CD14-positive monocyte (primary cell): ENCODE data around the gene MRTFB. TPM values are rescaled to one million over a fixed set of nuclear protein-coding genes. Genes with fewer than 3 reads are reported as not detected.

Experiments used
- DNase-seq, 3 donors: peaks; one replicate each; pipeline ENCODE4 v3.0.0-alpha.2; 2011 to 2022
- H2AFZ ChIP-seq: 2 replicates; pipeline ENCODE4 v1.6.0; 2012; ENCODE audit warnings: mild to moderate bottlenecking, low read depth, low read length, inconsistent platforms; ENCODE audit not compliant: insufficient read depth, poor library complexity, severe bottlenecking
- H3K27ac ChIP-seq, 2 donors: 1 replicate in 1 of 2; 2 replicates in 1 of 2; pipeline ENCODE4 v1.5.1; 2012 to 2013; ENCODE audit warnings: low read length in 2 of 2, control low read depth in 1 of 2, inconsistent platforms in 1 of 2, low read depth in 1 of 2, mild to moderate bottlenecking in 1 of 2
- H3K27me3 ChIP-seq, 2 donors: one replicate each; pipeline versions ENCODE4 v1.6.0 to v1.6.1; 2011 to 2013; ENCODE audit warnings: low read length in 2 of 2; ENCODE audit not compliant: control insufficient read depth in 2 of 2, insufficient read depth in 2 of 2
- H3K36me3 ChIP-seq, 2 donors: replicated peaks in 1 of 2; 1 replicate in 1 of 2; 2 replicates in 1 of 2; pipeline versions ENCODE4 v1.5.1 to v1.6.1; 2012 to 2013; ENCODE audit warnings: low read length in 2 of 2, control low read depth in 1 of 2, inconsistent platforms in 1 of 2, mild to moderate bottlenecking in 1 of 2; ENCODE audit not compliant: insufficient read depth in 2 of 2, control insufficient read depth in 1 of 2
- H3K4me1 ChIP-seq, 2 donors: 1 replicate in 1 of 2; 2 replicates in 1 of 2; pipeline versions ENCODE4 v1.5.1 to v1.6.1; 2012 to 2013; ENCODE audit warnings: low read length in 2 of 2, control low read depth in 1 of 2, inconsistent platforms in 1 of 2, mild to moderate bottlenecking in 1 of 2, moderate library complexity in 1 of 2; ENCODE audit not compliant: insufficient read depth in 2 of 2, control insufficient read depth in 1 of 2
- H3K4me2 ChIP-seq: replicated peaks from 2 replicates; pipeline ENCODE3; 2012; ENCODE audit warnings: low read length, moderate library complexity, mild to moderate bottlenecking; ENCODE audit not compliant: poor library complexity, severe bottlenecking; ENCODE audit errors: extremely low read depth
- H3K4me3 ChIP-seq, 3 experiments: fragments of 200-600 bp in 1 of 3; sonication (generic) in 1 of 3; replicated peaks in 1 of 3; 1 replicate in 2 of 3; 2 replicates in 1 of 3; pipeline ENCODE4 v1.5.1; 2011 to 2013; ENCODE audit warnings: low read length in 3 of 3, mild to moderate bottlenecking in 3 of 3, control low read depth in 2 of 3, low read depth in 2 of 3, inconsistent platforms in 1 of 3, moderate library complexity in 1 of 3
- H3K79me2 ChIP-seq: 2 replicates; pipeline ENCODE4 v1.6.0; 2012; ENCODE audit warnings: mild to moderate bottlenecking, control low read depth, inconsistent platforms, low read length, moderate library complexity; ENCODE audit not compliant: insufficient read depth
- H3K9ac ChIP-seq: 2 replicates; pipeline ENCODE4 v1.6.0; 2017; ENCODE audit warnings: low read length, mild to moderate bottlenecking; ENCODE audit not compliant: insufficient read depth, poor library complexity, severe bottlenecking
- H3K9me3 ChIP-seq, 2 donors: replicated peaks in 1 of 2; 1 replicate in 1 of 2; 2 replicates in 1 of 2; pipeline versions ENCODE4 v1.5.1 to v1.6.1; 2012 to 2013; ENCODE audit warnings: low read length in 2 of 2, control low read depth in 1 of 2; ENCODE audit not compliant: control insufficient read depth in 1 of 2, insufficient read depth in 1 of 2
- H4K20me1 ChIP-seq: 2 replicates; pipeline ENCODE4 v1.6.0; 2012; ENCODE audit warnings: mild to moderate bottlenecking, low read length, control low read depth, moderate library complexity; ENCODE audit not compliant: insufficient read depth
- H3K27ac Mint-ChIP-seq, 7 donors: one replicate each; pipeline ENCODE4 v1.8.0; 2020; ENCODE audit warnings: mild to moderate bottlenecking in 7 of 7, mixed read lengths in 7 of 7, moderate library complexity in 6 of 7, inconsistent platforms in 2 of 7
- H3K27me3 Mint-ChIP-seq, 3 donors: one replicate each; pipeline ENCODE4 v1.8.0; 2021 to 2022; ENCODE audit warnings: low read depth in 3 of 3, mild to moderate bottlenecking in 3 of 3, mixed read lengths in 3 of 3, moderate library complexity in 3 of 3, inconsistent platforms in 1 of 3
- H3K36me3 Mint-ChIP-seq, 2 donors: one replicate each; pipeline ENCODE4 v1.8.0; 2020; ENCODE audit warnings: mixed read lengths in 2 of 2, inconsistent platforms in 1 of 2, mild to moderate bottlenecking in 1 of 2
- H3K4me1 Mint-ChIP-seq: one replicate; pipeline ENCODE4 v1.8.0; 2020; ENCODE audit warnings: mild to moderate bottlenecking, mixed read lengths
- H3K4me3 Mint-ChIP-seq, 2 donors: one replicate each; pipeline ENCODE4 v1.8.0; 2020; ENCODE audit warnings: mild to moderate bottlenecking in 2 of 2, mixed read lengths in 2 of 2, moderate library complexity in 1 of 2
- H3K9me3 Mint-ChIP-seq, 7 donors: one replicate each; pipeline ENCODE4 v1.8.0; 2020 to 2022; ENCODE audit warnings: mixed read lengths in 7 of 7, mild to moderate bottlenecking in 6 of 7, moderate library complexity in 6 of 7, inconsistent platforms in 2 of 7
- WGBS: methylation state at CpG from one replicate; pipeline ENCODE4 v1.1.5; 2013; ENCODE audit warnings: missing lambda C conversion rate; ENCODE audit not compliant: insufficient coverage; 5-methylcytosine and 5-hydroxymethylcytosine counted together
- intact Hi-C, 2 donors: fragments of 100-400 bp; cut with micrococcal nuclease; formaldehyde crosslinking; loops; one replicate each; pipeline versions ENCODE4 v1.15.0 to v1.15.1; 2023
- polyA plus RNA-seq, 3 donors: library from polyadenylated mRNA; depleted of rRNA in 1 of 3; unstranded in 2 of 3; stranded (reverse) in 1 of 3; fragments of 300-500 nt in 2 of 3; fragments of >200 nt in 1 of 3; fragmentation: Illumina TruSeq in 2 of 3; gene quantifications; 1 replicate in 2 of 3; 2 replicates in 1 of 3; pipeline ENCODE4 v1.2.3, GENCODE V29; 2012 to 2021
- TF ChIP-seq, protein P1 (sequence below): fragments of 200-600 bp; IDR thresholded peaks from one replicate; pipeline ENCODE4 v1.8.0; 2022; ENCODE audit warnings: antibody characterized with exemption, mild to moderate bottlenecking

Gene MRTFB
- polyA plus RNA-seq, 3 donors, result 0.69 to 1.4 (median 0.87) TPM

DNA sequence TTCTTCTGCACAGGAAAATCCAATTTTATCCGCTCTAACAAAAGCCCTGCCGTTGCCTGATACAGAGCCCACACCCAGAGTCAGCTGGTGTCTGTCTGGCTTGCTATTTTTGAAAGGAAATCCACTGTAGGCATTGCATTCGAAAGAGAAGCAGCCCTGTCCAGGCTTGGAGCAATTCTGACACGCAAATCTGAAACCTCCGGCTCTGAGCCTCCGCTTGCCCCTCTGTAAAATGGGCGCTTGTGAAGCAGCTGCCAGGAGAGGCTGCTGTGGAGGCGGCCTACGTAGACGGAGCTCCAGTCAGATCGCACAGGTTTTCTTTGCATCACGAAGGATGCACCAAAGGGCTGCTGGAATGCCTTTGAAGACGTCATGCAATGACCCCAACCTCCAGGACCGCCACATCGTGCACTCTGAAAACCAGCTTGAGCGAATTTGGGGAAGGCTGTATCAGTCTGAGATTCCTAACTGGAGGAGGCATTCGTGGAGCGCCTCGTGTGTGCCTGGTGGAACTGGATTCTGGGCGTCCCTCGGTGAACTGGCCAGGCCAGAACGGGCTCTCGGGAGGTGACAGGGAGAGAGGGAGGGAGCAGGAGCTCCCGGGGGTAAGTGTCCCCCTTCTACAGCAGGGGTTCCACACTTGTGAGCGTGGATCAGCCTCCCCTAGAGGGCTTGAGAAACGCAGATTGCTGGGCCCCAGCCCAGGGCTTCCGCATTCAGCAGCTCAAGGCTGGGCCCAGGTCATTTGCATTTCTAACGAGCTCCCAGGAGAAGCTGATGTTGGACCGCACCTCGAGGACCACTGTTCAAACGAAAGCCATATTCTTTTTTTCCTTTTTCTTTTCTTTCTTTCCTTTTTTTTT lies 215.5 kb downstream of the MRTFB start:
- TF ChIP-seq, protein P1, sequence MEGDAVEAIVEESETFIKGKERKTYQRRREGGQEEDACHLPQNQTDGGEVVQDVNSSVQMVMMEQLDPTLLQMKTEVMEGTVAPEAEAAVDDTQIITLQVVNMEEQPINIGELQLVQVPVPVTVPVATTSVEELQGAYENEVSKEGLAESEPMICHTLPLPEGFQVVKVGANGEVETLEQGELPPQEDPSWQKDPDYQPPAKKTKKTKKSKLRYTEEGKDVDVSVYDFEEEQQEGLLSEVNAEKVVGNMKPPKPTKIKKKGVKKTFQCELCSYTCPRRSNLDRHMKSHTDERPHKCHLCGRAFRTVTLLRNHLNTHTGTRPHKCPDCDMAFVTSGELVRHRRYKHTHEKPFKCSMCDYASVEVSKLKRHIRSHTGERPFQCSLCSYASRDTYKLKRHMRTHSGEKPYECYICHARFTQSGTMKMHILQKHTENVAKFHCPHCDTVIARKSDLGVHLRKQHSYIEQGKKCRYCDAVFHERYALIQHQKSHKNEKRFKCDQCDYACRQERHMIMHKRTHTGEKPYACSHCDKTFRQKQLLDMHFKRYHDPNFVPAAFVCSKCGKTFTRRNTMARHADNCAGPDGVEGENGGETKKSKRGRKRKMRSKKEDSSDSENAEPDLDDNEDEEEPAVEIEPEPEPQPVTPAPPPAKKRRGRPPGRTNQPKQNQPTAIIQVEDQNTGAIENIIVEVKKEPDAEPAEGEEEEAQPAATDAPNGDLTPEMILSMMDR, result no peak
- 32% methylated on average over 22 of the region's 31 CpGs for WGBS
- Mint-ChIP-seq H3K9me3 (peaks cover 10 to 19% (median 14%) of the 10 kb centered on the region in 7 donors), H3K4me1 (peaks cover 55% of the 10 kb centered on the region), H3K36me3 (peaks cover 2 to 4% of the 10 kb centered on the region in 2 donors), H3K27me3 (peaks cover 0 to 3% (median 3%) of the 10 kb centered on the region in 3 donors), H3K4me3 (peak overlapping the region; percentile 71 to 91), H3K27ac (peak overlapping the region; percentile 15 to 75 (median 63))
- DNase-seq, result peak in 2 of 3 donors; percentile 16 to 25
- H3K79me2 ChIP-seq, result no peaks in the 10 kb centered on the region
- H3K4me1 ChIP-seq, result peaks cover 37 to 48% of the 10 kb centered on the region in 2 donors
- peak overlapping the region; percentile 20 for H3K9ac ChIP-seq
- intact Hi-C loops, result loop anchor here (5.0 to 10.0 kb wide), 2 partner anchors 338 to 364 kb away; partner anchors contain the start of gene ERCC4 (in 1 of the 2)
- peak overlapping the region; percentile 57 for H2AFZ ChIP-seq
- H3K4me2 ChIP-seq, result peak overlapping the region; percentile 70
- peak overlapping the region in 1 of 2 donors; percentile 73 for H3K27ac ChIP-seq
- peaks cover 11 to 15% of the 10 kb centered on the region in 2 donors for H3K9me3 ChIP-seq
- H3K36me3 ChIP-seq, result no peaks in the 10 kb centered on the region
- H3K27me3 ChIP-seq, result no peaks in the 10 kb centered on the region
- no peaks in the 10 kb centered on the region for H4K20me1 ChIP-seq
- peak overlapping the region in 1 of 3 experiments; percentile 88 for H3K4me3 ChIP-seq

DNA sequence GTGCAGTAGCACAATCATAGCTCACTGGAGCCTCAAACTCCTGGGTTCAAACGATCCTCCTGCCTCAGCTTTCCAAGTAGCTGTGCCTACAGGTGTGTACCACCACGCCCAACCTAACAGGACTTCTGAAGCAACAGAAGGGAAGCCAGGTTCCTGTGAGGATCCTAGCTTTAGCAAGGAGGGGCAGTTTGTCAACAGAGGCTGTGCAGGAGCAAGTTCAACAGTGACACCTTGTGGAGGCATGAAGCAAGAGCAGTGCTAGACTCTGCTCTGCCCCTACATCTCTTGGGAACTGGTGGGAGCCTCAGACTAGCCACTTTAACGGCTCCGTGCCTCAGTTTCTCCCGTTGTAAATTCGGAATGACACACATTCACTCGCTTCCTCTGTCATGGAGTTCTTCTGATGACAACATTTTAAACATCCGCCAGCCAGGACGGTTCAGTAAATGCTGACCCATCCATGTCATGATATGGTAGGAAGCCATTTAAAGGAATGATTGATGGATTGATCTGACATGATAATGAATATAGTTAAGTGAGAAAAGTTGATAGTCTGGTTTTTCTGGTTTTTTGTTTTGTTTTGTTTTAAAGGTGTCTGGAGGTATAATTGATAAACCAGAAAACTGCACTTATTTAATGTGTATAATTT lies 218.7 kb downstream of the MRTFB start:
- Histone ChIP-seq H3K27me3 (no peaks in the 10 kb centered on the region), H3K9ac (no peak overlapping the region), H3K27ac (no peak overlapping the region), H3K4me1 (peaks cover 31 to 39% of the 10 kb centered on the region in 2 donors), H3K79me2 (no peaks in the 10 kb centered on the region), H3K9me3 (peaks cover 11 to 15% of the 10 kb centered on the region in 2 donors), H3K4me2 (no peak overlapping the region), H3K36me3 (no peaks in the 10 kb centered on the region), H3K4me3 (no peak overlapping the region), H4K20me1 (no peaks in the 10 kb centered on the region), H2AFZ (no peak overlapping the region)
- WGBS, result 67% methylated on average over 9 of the region's 9 CpGs
- peaks cover 44% of the 10 kb centered on the region for H3K4me1 Mint-ChIP-seq
- peak in 1 of 3 donors; percentile 23 for DNase-seq
- H3K9me3 Mint-ChIP-seq, result peaks cover 10 to 19% (median 17%) of the 10 kb centered on the region in 7 donors
- intact Hi-C loops, result loop anchor here (5.0 to 10.0 kb wide), 3 partner anchors 62 to 368 kb away; partner anchors contain the start of gene ERCC4 (in 1 of the 2)
- H3K27me3 Mint-ChIP-seq, result peaks cover 0 to 3% (median 0%) of the 10 kb centered on the region in 3 donors
- TF ChIP-seq, protein P1, result peak; percentile 34
- no peak overlapping the region for H3K4me3 Mint-ChIP-seq
- H3K27ac Mint-ChIP-seq, result peak overlapping the region in 1 of 7 donors; percentile 70
- peaks cover 2 to 4% of the 10 kb centered on the region in 2 donors for H3K36me3 Mint-ChIP-seq
